Activated CD8-positive, alpha-beta T cell treated with anti-CD3 and anti-CD28 coated beads, Interleukin-2, amount 10 ng/mL, durations not matched to agents 7 days and 5 days (primary cell): Measurements from ENCODE around the gene NTM. TPM values are rescaled to one million over a fixed set of nuclear protein-coding genes. Genes with fewer than 3 reads are reported as not detected.
"Not testable (repeated sequence)": the region's sequence is repeated elsewhere in the genome, so short reads cannot be mapped to it uniquely, and the experiment has no call there.

Experiments
- ATAC-seq: fragments of 150-1000 bp; cut with Tn5 transposase; one replicate; pipeline ENCODE4 v1.10.0; 2021; ENCODE audit warnings: moderate library complexity
- CTCF ChIA-PET: fragments of 350-600 bp; sonication (Branson Sonifier 250); formaldehyde crosslinking; loops from one replicate; lab custom pipeline; 2021; ENCODE audit warnings: antibody characterized with exemption; lab: Charles Lee
- POLR2A ChIA-PET: fragments of 350-600 bp; sonication (Branson Sonifier 250); formaldehyde crosslinking; loops from one replicate; lab custom pipeline; 2021; ENCODE audit warnings: antibody characterized with exemption; lab: Charles Lee
- DNase-seq: peaks from one replicate; pipeline ENCODE4 v3.0.0-alpha.2; 2020
- H3K27ac Mint-ChIP-seq: one replicate; pipeline ENCODE4 v1.8.0; 2021; ENCODE audit warnings: mild to moderate bottlenecking, mixed read lengths
- H3K27me3 Mint-ChIP-seq: one replicate; pipeline ENCODE4 v1.8.0; 2021; ENCODE audit warnings: low read depth, mixed read lengths
- H3K36me3 Mint-ChIP-seq: one replicate; pipeline ENCODE4 v1.8.0; 2021; ENCODE audit warnings: low read depth, mixed read lengths
- H3K4me1 Mint-ChIP-seq: one replicate; pipeline ENCODE4 v1.8.0; 2021; ENCODE audit warnings: low read depth, mixed read lengths
- H3K4me3 Mint-ChIP-seq: one replicate; pipeline ENCODE4 v1.8.0; 2021; ENCODE audit warnings: mild to moderate bottlenecking, mixed read lengths
- H3K9me3 Mint-ChIP-seq: one replicate; pipeline ENCODE4 v1.8.0; 2022; ENCODE audit warnings: mixed read lengths; ENCODE audit not compliant: insufficient read depth
- total RNA-seq, 2 experiments: library from RNA; stranded (reverse); gene quantifications; one replicate each; pipeline ENCODE4 v1.2.3, GENCODE V29; 2021

NTM gene
- total RNA-seq, 2 experiments from 2014 or later, result not detected

- CTCF ChIA-PET, result no interaction called here
- H3K9me3 Mint-ChIP-seq, result peaks cover 4% of the 10 kb centered on the region
- POLR2A ChIA-PET, result no interaction called here
- H3K27ac Mint-ChIP-seq, result no peak overlapping the region
- DNase-seq (no peak), ATAC-seq (no peak)
- H3K27me3 Mint-ChIP-seq, result no peaks in the 10 kb centered on the region
- H3K4me1 Mint-ChIP-seq, result no peaks in the 10 kb centered on the region
- no peak overlapping the region for H3K4me3 Mint-ChIP-seq
- no peaks in the 10 kb centered on the region for H3K36me3 Mint-ChIP-seq
Measured at GRCh38 chr11:132064987-132065620, 694.7 kb downstream of the NTM start.

GRCh38 chr11:132068556-132068955, 698.1 kb downstream of the NTM start:
- ATAC-seq (no peak), DNase-seq (no peak)
- H3K36me3 Mint-ChIP-seq, result no peaks in the 10 kb centered on the region
- ChIA-PET CTCF (no interaction called here), POLR2A (no interaction called here)
- no peaks in the 10 kb centered on the region for H3K27me3 Mint-ChIP-seq
- H3K4me3 Mint-ChIP-seq, result no peak overlapping the region
- no peak overlapping the region for H3K27ac Mint-ChIP-seq
- peaks cover 4% of the 10 kb centered on the region for H3K9me3 Mint-ChIP-seq
- no peaks in the 10 kb centered on the region for H3K4me1 Mint-ChIP-seq

GRCh38 chr11:132069593-132069992, 699.2 kb downstream of the NTM start:
- H3K4me3 Mint-ChIP-seq, H3K27me3 Mint-ChIP-seq, H3K27ac Mint-ChIP-seq, ATAC-seq, H3K9me3 Mint-ChIP-seq, POLR2A ChIA-PET, CTCF ChIA-PET, H3K36me3 Mint-ChIP-seq, DNase-seq, H3K4me1 Mint-ChIP-seq: not testable (repeated sequence)

GRCh38 chr11:132070907-132071306, 700.5 kb downstream of the NTM start:
- H3K27me3 Mint-ChIP-seq, H3K27ac Mint-ChIP-seq, DNase-seq, ATAC-seq, H3K4me1 Mint-ChIP-seq, POLR2A ChIA-PET, CTCF ChIA-PET, H3K9me3 Mint-ChIP-seq, H3K4me3 Mint-ChIP-seq, H3K36me3 Mint-ChIP-seq: not testable (repeated sequence)

GRCh38 chr11:132072044-132072857, 701.8 kb downstream of the NTM start:
- H3K27me3 Mint-ChIP-seq, result no peaks in the 10 kb centered on the region
- H3K36me3 Mint-ChIP-seq, result no peaks in the 10 kb centered on the region
- DNase-seq (no peak), ATAC-seq (no peak)
- H3K4me1 Mint-ChIP-seq, result no peaks in the 10 kb centered on the region
- no peak overlapping the region for H3K4me3 Mint-ChIP-seq
- CTCF ChIA-PET, result no interaction called here
- POLR2A ChIA-PET, result no interaction called here
- H3K27ac Mint-ChIP-seq, result no peak overlapping the region
- peaks cover 4% of the 10 kb centered on the region for H3K9me3 Mint-ChIP-seq

GRCh38 chr11:132072858-132073211, 702.4 kb downstream of the NTM start:
- H3K27ac Mint-ChIP-seq, result no peak overlapping the region
- CTCF ChIA-PET, result no interaction called here
- DNase-seq (no peak), ATAC-seq (no peak)
- H3K4me3 Mint-ChIP-seq, result no peak overlapping the region
- POLR2A ChIA-PET, result no interaction called here
- H3K36me3 Mint-ChIP-seq, result no peaks in the 10 kb centered on the region
- no peaks in the 10 kb centered on the region for H3K27me3 Mint-ChIP-seq
- H3K9me3 Mint-ChIP-seq, result peaks cover 4% of the 10 kb centered on the region
- H3K4me1 Mint-ChIP-seq, result no peaks in the 10 kb centered on the region

GRCh38 chr11:132073787-132074186, 703.4 kb downstream of the NTM start:
- ATAC-seq, result no peak
- CTCF ChIA-PET, result no interaction called here
- H3K9me3 Mint-ChIP-seq, result peaks cover 3% of the 10 kb centered on the region
- no peak for DNase-seq
- POLR2A ChIA-PET, result no interaction called here
- H3K4me3 Mint-ChIP-seq, result no peak overlapping the region
- no peaks in the 10 kb centered on the region for H3K27me3 Mint-ChIP-seq
- H3K4me1 Mint-ChIP-seq, result no peaks in the 10 kb centered on the region
- no peak overlapping the region for H3K27ac Mint-ChIP-seq
- H3K36me3 Mint-ChIP-seq, result no peaks in the 10 kb centered on the region

- no peaks in the 10 kb centered on the region for H3K9me3 Mint-ChIP-seq
- no peaks in the 10 kb centered on the region for H3K36me3 Mint-ChIP-seq
- no peaks in the 10 kb centered on the region for H3K27me3 Mint-ChIP-seq
- H3K4me1 Mint-ChIP-seq, result no peaks in the 10 kb centered on the region
- no peak for ATAC-seq
- ChIA-PET POLR2A (no interaction called here), CTCF (no interaction called here)
- no peak overlapping the region for H3K4me3 Mint-ChIP-seq
- DNase-seq, result no peak
- H3K27ac Mint-ChIP-seq, result no peak overlapping the region
Measured at GRCh38 chr11:132075447-132075846, 705.0 kb downstream of the NTM start.

- no peak for ATAC-seq
- H3K27me3 Mint-ChIP-seq, result no peaks in the 10 kb centered on the region
- H3K36me3 Mint-ChIP-seq, result no peaks in the 10 kb centered on the region
- ChIA-PET POLR2A (no interaction called here), CTCF (no interaction called here)
- no peaks in the 10 kb centered on the region for H3K4me1 Mint-ChIP-seq
- H3K4me3 Mint-ChIP-seq, result no peak overlapping the region
- H3K27ac Mint-ChIP-seq, result no peak overlapping the region
- H3K9me3 Mint-ChIP-seq, result no peaks in the 10 kb centered on the region
- no peak for DNase-seq
Measured at GRCh38 chr11:132077416-132077815, 707.0 kb downstream of the NTM start.

- Mint-ChIP-seq H3K4me1 (no peaks in the 10 kb centered on the region), H3K4me3 (no peak overlapping the region), H3K27ac (no peak overlapping the region), H3K36me3 (no peaks in the 10 kb centered on the region), H3K27me3 (no peaks in the 10 kb centered on the region), H3K9me3 (no peaks in the 10 kb centered on the region)
- ATAC-seq (no peak), DNase-seq (no peak)
- POLR2A ChIA-PET, result no interaction called here
- CTCF ChIA-PET, result no interaction called here
Measured at GRCh38 chr11:132078264-132079076, 708.1 kb downstream of the NTM start.

GRCh38 chr11:132080127-132080526, 709.7 kb downstream of the NTM start:
- ATAC-seq (no peak), DNase-seq (no peak)
- Mint-ChIP-seq H3K4me3 (no peak overlapping the region), H3K4me1 (no peaks in the 10 kb centered on the region), H3K27me3 (no peaks in the 10 kb centered on the region), H3K27ac (no peak overlapping the region), H3K36me3 (no peaks in the 10 kb centered on the region), H3K9me3 (no peaks in the 10 kb centered on the region)
- ChIA-PET POLR2A (no interaction called here), CTCF (no interaction called here)

- Mint-ChIP-seq H3K27me3 (no peaks in the 10 kb centered on the region), H3K27ac (no peak overlapping the region), H3K36me3 (no peaks in the 10 kb centered on the region), H3K4me1 (no peaks in the 10 kb centered on the region), H3K4me3 (no peak overlapping the region), H3K9me3 (peaks cover 1% of the 10 kb centered on the region)
- ChIA-PET POLR2A (no interaction called here), CTCF (no interaction called here)
- DNase-seq (no peak), ATAC-seq (no peak)
Measured at GRCh38 chr11:132082566-132082965, 712.2 kb downstream of the NTM start.
